CD4-positive, alpha-beta T cell treated with Interleukin-17A for 1 hour (primary cell): ENCODE data around the gene ABCD1.
"Not testable (repeated sequence)": the region's sequence is repeated elsewhere in the genome, so short reads cannot be mapped to it uniquely, and the experiment has no call there.

Experiments
- DNase-seq: peaks from one replicate; pipeline ENCODE4 v3.0.0-alpha.2; 2020

The ABCD1 gene

DNA sequence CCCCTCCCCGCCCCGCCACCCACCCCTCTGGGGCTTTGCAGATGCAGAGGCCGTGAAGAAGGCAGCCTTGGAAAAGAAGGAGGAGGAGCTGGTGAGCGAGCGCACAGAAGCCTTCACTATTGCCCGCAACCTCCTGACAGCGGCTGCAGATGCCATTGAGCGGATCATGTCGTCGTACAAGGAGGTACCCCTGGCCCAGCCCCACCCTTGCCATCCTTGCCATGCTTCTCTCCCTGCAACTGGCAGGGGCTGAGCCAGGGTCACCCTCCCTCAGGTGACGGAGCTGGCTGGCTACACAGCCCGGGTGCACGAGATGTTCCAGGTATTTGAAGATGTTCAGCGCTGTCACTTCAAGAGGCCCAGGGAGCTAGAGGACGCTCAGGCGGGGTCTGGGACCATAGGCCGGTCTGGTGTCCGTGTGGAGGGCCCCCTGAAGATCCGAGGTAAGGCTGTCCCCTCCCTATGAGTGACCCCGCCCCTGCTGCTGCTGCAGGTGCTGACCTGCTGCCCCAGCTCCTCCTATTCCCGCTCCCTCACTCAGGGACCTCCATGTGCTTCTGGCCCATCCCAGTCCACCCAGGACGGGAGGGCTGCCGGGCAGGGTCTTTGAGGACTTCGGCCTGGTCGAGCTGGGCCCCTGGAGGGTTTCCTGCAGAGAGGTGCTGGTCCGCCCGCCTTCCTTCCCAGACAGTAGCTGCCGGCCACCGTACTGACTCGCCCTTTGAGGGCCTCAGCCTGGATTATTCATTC lies 11.6 kb downstream of the ABCD1 start:
- DNase-seq: no peak

DNA sequence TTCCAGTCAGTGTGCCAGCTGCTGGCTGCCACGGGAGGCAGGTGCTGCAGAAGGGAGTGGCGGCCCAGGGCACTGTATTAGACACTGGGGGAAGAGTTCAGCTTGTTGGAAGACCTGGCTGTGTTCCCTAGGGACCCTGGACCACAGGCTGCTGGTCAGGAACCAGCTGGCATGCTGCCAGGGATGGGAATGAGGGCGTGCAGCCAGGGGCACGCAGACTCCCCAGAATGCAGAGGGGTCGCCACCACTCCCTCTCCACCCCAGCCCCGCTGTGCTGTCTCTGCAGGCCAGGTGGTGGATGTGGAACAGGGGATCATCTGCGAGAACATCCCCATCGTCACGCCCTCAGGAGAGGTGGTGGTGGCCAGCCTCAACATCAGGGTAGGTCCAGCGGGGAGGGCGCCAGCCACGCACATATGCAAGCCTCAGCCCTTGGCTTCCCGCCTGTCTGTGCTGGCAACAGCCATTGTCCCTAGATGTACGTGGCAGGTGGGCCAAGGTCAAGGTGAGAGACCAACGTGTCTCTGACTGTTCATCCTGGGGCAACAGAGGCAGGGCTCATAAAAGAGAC lies 12.3 kb downstream of the ABCD1 start:
- no peak for DNase-seq

DNA sequence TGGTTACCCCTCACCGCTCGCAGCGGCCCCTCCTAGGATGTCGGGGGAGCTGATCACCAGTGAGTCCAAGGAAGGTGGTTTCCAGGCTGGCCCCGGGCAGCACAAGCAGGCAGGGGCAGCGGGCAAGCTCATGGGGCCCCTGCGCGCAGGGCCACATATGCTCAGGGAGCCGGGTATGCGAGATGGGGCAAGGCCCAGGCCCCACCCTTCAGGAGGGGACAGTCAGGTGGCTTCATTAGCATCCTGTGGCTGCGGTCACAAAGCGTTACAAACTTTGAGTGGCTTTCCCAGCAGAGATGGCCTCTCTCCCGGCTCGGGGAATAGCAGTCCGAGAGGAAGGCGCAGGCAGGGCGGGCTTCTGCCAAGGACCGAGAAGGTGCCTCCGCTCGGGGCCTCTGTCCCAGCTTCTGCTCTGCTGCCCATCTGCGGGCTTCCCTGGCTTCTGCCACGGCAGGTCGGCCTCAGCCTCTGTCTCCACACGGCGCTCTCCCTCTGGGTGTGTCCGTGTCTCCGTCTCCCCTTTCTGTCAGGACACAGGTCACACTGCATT lies 13.5 kb downstream of the ABCD1 start:
- DNase-seq: no peak

DNA sequence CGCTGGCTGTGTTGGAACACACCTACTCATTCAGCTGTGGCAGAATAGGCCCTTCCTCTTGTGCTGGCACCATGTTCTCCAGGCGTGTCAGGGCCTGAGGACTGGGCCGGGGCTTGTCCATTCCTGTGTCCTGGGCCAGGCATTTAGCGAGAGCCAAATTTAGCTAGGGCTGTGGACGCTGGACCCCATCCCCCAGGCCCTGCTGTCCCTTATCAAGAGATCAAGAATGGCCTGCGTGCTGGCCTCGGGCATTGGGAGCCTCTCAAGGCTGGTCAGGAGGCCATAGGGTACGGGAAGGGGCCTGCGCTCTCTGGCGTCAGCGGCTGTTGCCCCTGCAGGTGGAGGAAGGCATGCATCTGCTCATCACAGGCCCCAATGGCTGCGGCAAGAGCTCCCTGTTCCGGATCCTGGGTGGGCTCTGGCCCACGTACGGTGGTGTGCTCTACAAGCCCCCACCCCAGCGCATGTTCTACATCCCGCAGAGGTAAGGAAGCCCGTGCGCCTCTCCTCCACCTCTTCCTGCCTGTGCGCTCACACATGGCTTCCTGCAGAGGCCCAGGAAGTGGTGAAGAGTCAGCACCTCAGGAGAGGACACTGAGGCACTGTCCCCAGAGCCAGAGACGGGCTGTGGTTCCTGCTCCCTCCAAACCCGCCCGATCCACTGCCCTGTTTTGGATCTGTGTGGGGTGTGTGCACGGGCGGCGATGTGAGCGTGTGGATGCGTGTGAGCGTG lies 15.3 kb downstream of the ABCD1 start:
- peak; percentile 20 for DNase-seq

DNA sequence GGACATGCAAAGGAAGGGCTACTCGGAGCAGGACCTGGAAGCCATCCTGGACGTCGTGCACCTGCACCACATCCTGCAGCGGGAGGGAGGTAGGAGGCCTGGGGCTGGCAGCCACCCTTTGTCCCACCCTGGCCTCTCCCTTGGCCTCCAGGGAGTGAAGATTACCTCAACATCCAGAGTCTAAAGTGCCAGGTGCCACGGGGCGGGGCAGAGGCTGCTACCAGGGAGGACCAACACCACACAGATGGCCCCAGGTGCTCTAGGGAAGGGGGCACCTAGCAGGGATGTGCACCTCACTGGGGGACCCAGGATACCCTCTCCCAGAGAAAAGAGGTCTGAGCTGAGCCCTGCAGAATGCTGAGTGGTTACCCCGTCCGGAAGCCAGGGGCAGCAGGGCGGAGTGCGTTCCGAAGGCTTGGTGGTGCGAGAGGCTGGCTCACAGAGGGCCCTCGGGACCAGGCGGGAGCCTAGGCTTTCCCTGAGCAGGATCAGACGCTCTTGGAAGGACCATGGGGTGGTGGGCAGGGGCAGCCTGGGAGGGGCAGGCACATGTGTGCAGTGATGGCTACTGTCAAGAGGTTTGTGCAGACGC lies 16.1 kb downstream of the ABCD1 start:
- DNase-seq: no peak

DNA sequence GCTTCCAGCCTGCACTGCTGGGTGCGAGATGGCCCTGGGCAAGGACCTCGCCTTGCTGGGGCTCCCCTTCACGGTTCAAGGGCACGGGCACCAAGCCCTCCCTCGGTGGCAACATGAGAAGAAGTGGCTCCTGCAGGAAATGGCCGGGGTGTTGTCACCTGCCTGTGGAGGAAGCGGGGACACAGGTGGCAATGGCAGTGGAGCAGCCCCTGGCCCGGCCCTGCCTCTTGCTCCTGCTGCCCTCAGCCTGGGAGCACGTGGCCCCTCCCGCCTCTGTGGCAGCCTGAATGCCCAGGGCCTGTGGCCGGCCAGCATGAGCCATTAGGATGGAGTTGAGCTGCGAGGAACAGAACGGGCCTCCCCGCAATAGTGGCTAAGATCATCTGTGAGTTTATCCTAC lies 16.8 kb downstream of the ABCD1 start:
- no peak for DNase-seq

DNA sequence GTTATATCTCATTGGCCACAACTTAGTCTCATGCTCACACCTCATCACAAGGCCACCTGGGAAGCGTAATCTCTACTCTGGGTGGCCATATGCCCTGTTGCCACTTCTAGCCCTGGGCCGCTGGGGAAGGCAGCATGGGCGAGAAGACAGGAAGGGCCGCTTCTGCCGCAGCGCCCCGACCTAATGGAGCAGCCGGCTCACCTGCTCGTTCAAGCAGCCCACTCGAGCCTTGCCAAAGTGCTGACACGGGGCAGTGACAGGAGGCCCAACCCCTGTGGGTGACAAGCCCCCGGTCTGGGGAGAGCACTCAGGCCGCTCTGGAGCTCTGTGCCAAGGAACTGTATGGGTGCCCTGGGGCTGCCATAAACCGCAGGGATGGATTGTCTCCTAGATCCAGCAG lies 17.5 kb downstream of the ABCD1 start:
- not testable (repeated sequence) for DNase-seq

DNA sequence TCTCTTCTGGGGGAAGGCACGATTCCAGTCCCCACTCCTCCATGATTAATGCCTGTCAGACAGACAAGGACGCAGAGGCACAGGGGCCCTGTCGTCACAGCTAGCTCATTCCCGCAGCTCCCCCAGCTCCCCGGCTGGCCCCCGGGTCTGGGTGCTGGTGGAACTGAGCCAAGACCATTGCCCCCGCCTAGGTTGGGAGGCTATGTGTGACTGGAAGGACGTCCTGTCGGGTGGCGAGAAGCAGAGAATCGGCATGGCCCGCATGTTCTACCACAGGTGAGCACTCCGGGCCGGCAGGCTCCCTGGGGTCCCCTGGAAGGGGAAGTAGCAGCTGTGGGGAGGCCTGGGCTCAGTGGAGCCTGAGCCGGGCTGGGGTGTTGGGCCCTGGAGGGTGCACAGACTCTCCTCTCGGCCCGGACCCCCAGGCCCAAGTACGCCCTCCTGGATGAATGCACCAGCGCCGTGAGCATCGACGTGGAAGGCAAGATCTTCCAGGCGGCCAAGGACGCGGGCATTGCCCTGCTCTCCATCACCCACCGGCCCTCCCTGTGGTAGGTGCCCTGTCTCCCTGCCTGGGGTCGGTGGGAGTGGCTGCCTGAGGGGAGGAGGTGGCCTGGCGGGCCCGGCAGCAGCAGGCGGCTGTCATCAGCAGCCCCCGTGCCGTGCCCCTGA lies 18.3 kb downstream of the ABCD1 start:
- not testable (repeated sequence) for DNase-seq

DNA sequence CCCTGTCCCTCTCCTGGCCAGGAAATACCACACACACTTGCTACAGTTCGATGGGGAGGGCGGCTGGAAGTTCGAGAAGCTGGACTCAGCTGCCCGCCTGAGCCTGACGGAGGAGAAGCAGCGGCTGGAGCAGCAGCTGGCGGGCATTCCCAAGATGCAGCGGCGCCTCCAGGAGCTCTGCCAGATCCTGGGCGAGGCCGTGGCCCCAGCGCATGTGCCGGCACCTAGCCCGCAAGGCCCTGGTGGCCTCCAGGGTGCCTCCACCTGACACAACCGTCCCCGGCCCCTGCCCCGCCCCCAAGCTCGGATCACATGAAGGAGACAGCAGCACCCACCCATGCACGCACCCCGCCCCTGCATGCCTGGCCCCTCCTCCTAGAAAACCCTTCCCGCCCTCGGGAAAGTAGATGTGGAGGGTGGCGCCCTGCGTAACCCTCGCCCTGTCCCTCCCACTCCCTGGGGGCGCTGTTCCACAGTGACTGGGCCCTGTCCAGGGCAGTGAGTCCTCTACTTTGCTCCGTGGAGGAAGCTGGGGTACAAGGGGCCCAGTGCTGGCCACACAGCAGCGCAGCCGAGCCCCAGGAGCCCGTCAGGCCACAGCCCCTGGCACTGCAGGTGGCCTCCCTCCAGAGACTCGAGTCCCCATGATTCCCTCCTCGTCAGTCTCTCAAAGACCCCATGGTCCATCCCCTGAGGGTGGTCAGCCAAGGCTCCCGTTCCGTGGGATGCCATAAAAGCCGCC lies 19.0 kb downstream of the ABCD1 start:
- DNase-seq: not testable (repeated sequence)

DNA sequence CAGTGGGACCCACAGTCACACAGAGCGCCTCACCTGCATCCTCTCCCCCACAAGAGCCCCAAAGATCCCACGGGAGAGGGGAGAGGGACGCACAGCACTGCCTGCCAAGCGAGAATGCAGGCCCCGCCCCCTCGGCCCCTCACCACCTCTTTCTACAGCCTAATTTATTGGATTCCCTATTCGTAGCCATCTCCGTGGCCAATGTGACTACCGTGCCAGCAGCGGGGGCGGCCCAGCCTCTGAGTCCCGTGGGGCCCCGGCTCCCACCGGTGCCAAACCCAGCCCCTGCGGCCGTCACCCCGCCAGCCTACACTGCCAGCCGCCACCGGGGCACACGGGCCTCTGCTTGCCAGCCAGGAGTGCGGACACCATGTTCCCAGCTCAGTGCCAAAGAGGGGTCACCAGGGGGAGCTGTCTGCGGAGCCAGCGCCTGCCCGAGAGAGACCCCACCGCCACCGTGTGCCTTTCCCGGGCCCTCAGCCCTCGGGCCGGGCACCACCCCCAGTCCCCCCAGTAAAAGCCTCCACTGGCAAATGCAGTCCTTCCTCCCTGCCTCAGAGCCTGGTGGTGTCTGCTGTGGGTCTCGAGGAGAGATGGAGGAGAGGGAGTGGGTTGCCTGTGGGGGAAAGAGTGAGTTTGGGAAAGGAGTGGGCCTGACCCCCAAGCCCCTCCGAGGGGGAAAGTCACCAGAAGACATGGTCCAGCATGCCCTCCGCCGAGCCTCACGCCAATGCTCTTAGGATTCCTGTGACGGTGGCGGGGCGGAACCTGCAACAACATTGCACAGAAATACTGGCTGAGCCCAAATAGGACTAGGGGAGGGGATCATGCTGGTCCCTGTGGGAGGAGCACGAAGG lies 19.8 kb downstream of the ABCD1 start:
- DNase-seq: no peak

DNA sequence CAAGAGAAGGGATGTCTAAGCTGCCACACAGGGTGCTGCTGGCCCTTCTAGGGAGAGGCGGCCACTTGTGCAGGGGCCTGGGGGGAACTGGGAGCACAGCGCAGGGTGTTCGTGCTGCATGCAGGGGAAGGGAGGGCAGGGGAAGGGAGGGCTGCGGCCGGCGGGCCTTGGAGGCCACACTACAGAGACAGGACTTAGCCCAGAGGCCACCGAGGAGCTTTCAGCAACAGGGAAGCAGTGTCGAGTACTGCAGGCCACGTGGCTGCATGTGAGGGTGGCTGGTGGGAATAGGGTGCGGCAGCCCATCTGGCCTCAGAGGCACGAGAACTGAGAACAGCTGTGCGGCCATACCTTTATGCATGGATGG lies 20.4 kb downstream of the ABCD1 start:
- not testable (repeated sequence) for DNase-seq

DNA sequence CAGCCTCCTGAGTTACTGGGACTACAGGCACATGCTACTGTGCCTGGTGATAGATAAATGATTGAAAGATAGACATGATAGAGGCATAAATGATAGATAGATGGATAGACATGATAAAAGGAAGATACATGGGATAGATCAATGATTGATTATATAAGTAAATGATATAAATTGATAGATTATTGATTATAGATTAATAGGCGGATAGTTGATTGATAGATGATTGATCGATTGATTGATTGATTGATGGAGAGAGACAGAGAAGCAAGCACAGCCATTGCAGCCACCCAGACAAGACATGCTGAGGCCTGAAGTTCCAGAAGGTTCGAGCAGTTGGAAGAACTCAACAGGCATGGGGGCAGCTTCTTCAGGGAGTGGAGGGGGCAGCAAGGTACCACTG lies 21.7 kb downstream of the ABCD1 start:
- DNase-seq: no peak

DNA sequence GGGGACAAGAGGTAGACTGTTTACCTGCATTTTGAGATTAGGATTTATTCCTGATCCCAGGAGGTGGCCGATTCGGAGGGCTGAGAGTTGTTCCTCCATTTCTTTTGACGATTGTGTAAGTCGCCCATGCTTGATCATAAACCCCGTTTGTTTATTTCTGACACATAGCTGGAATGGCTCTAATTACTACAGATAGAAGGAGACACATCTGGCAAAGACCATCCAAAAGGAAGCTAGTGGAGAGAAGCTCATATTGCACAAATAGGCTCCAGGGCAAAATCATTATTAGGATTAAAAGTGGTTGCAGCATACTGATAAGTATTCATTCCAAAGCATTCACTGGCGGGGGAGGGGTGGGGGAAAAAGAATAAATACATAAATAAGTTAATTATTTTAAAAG lies 22.3 kb downstream of the ABCD1 start:
- DNase-seq: not testable (repeated sequence)

DNA sequence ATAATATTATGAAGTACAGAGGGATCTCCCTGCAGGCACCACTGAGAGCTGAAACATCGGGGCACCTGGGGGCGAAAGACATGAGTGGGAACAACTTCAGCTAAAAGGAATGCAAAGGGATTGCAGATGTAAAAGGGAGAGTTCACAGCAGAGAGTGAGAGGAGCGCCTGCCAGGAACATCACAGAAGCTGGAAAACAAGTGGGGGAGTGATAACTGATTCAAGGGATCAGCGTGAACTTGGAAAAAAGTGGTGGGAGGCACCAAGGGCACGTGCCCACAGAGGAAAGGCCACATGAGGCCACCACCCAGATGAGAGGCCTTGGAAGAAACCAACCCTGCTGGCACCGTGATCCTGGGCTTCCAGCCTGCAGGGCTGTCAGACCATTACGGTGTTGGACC lies 24.4 kb downstream of the ABCD1 start:
- not testable (repeated sequence) for DNase-seq

DNA sequence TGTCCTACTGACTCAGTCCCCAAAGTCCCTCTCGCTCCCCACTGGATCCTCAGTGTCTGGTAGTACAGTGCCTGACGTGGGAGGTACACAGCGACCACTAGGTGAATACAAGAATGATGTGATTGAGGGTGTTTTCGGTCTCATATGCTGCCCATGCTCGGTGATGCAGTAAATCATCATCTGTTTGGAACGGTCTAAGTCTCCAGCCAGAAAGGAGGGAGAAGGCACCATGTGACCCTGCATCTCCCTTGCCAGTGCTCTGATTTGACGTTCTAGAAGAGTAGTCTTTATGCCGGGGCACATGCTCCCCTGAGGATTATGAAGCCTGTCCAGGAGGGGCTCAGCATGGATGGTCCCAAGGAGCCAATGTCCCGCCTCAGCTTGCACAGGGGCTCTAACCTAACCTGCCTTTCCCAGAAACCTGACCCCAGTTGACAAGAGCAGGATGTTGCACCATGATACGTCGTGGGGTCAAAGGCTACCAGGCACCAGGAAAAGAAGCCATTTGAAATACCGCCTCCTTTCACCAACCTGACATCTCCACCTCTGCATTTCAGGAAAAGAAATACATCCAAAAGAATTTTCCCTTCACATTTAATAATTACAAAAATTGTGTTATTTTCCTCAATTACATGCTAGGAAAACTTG lies 25.6 kb downstream of the ABCD1 start:
- DNase-seq: no peak

DNA sequence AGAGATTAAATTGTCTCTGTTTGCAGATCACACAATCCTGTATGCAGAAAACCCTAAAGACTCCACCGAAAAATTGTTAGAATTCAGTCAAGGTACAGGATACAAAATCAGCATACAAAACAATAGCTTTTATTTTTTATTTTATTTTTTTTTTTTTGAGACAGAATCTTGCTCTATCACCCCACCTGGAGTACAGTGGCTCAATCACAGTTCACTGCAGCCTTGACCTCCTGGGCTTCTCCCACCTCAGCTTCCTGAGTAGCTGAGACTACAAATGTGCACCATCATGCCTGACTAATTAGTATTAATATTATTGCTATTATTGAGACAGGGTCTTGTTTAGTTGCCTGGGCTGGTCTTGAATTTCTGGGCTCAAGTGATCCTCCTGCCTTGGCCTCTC lies 30.5 kb downstream of the ABCD1 start:
- no peak for DNase-seq

DNA sequence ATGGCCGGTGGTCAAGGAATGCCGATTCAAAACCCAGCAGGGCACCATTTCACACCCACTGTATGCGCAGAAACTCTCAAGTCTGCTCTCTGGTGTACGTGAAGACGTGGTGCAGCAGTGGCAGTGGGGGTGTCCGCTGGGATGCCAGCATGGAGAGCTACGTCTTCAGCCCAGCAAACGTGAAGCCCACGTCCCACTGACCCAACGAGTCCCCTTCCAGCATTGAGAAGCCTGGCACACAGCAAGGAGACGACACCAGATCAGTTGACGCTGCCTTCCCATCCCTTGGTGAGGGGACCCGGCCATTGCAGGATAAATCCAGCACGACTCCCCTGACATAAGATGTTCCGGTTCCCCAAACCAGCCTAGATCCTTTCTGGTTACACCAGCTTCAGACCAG lies 37.2 kb downstream of the ABCD1 start:
- no peak for DNase-seq

DNA sequence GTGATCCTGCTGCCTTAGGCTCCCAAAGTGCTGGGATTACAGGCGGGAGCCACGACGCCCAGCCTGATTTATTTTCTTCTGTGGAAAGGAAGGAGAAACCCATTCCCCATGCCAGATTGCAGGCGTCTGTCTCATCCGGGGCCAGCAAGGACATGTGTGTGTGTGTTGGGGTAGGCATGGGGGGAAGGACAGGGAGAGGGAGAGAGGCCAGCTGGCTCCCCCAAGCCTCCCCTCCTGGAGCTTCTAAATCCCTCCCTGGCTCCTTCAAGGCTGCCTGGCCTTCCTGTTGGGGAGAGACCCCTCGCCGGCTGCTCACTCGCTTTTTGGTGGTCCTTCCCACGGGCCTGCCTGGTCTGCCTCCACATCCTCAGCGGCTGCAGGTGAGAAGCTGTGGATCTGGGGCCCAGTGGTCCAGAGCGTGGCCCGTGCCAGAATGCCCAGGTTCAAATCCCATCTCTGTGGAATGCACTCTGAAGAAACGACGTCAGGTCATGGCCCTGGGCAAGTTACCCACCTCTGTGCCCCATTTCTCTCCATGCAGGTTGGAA lies 38.0 kb downstream of the ABCD1 start:
- no peak for DNase-seq

DNA sequence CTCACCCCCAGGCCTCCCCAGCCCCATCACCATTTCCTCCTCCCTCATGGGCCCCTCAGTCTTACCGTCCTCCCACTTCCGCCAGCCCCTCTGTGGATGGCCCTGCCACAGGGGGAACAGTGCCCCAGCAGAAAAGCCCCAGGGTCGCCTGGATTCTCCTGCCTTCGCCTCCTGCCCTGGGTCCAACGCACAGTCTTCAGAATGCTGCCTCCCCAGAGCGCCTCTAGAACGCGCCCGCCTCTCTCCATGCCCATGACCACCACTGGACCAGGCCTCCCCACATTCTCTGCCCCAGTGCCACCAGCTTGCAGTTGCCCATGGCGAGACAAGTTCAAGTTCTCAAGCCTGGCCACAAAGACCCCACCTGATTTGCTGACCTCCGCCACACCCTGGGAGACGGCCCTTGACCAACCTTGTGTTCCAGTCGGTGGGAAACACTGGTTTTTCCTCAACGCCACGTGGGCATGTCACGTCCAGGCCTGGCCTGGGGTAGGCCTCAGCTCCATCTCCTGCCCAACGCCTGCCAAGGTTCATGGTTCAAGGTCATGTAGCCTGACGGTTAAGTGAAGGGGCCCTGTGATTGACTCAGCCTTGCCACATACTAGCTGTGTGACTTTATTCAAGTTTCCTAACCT lies 38.8 kb downstream of the ABCD1 start:
- no peak for DNase-seq
